Measurements from ENCODE around the gene VTI1A. TPM values are rescaled to one million over a fixed set of nuclear protein-coding genes. Genes with fewer than 3 reads are reported as not detected.
A peak's percentile ranks its signal among the peaks of the same experiment; 100 is the strongest.

Gene VTI1A
- total RNA-seq, 6 donors from 2014 or later = 29.5 to 247 (median 43.0) TPM

GRCh38 chr10:112849546-112849945, 402.5 kb downstream of the VTI1A start:
- Histone ChIP-seq H3K4me1 (peaks cover 0 to 7% (median 2%) of the 10 kb centered on the region in 4 donors), H3K36me3 (no peaks in the 10 kb centered on the region), H3K4me3 (no peak overlapping the region), H3K9me3 (peaks cover 11 to 20% (median 12%) of the 10 kb centered on the region in 4 donors), H3K27ac (no peak overlapping the region), H3K27me3 (no peaks in the 10 kb centered on the region)
- WGBS, 2 donors = 95 to 100% methylated on average over 4 to 6 of the region's 6 CpGs
- TF ChIP-seq POLR2AphosphoS5 (IDR thresholded peaks at IDR 0.05) (no peak), POLR2A (IDR thresholded peaks at IDR 0.05) (no peak), CTCF (IDR thresholded peaks at IDR 0.05) (no peak), EP300 (IDR thresholded peaks at IDR 0.05) (no peak)
- ATAC-seq (ENCODE audit: low FRiP score in 2 of 2) (no peak), DNase-seq (no peak)

GRCh38 chr10:112851181-112851580, 404.2 kb downstream of the VTI1A start:
- Histone ChIP-seq H3K4me3 (no peak overlapping the region), H3K4me1 (peaks cover 0 to 7% (median 2%) of the 10 kb centered on the region in 4 donors), H3K9me3 (peaks cover 11 to 20% (median 12%) of the 10 kb centered on the region in 4 donors), H3K27me3 (no peaks in the 10 kb centered on the region), H3K36me3 (no peaks in the 10 kb centered on the region), H3K27ac (no peak overlapping the region)
- ATAC-seq (ENCODE audit: low FRiP score in 2 of 2) = no peak
- TF ChIP-seq EP300 (IDR thresholded peaks at IDR 0.05) = no peak
- no peak for TF ChIP-seq CTCF (IDR thresholded peaks at IDR 0.05)
- TF ChIP-seq POLR2AphosphoS5 (IDR thresholded peaks at IDR 0.05) = no peak
- TF ChIP-seq POLR2A (IDR thresholded peaks at IDR 0.05) = no peak
- no peak for DNase-seq
- WGBS, 2 donors = 76 to 91% methylated on average over 4 of the region's 4 CpGs

- 51 to 58% methylated on average over 3 of the region's 3 CpGs for WGBS, 2 donors
- Histone ChIP-seq H3K9me3 (peaks cover 11 to 17% (median 12%) of the 10 kb centered on the region in 4 donors), H3K27ac (no peak overlapping the region), H3K4me3 (no peak overlapping the region), H3K27me3 (no peaks in the 10 kb centered on the region), H3K4me1 (peaks cover 0 to 7% (median 2%) of the 10 kb centered on the region in 4 donors), H3K36me3 (no peaks in the 10 kb centered on the region)
- no peak for DNase-seq
- TF ChIP-seq POLR2A (IDR thresholded peaks at IDR 0.05) (no peak), CTCF (IDR thresholded peaks at IDR 0.05) (no peak), EP300 (IDR thresholded peaks at IDR 0.05) (no peak), POLR2AphosphoS5 (IDR thresholded peaks at IDR 0.05) (no peak)
- ATAC-seq (ENCODE audit: low FRiP score in 2 of 2) = no peak
Measured at GRCh38 chr10:112851588-112852211, 404.7 kb downstream of the VTI1A start.

GRCh38 chr10:112852306-112852705, 405.3 kb downstream of the VTI1A start:
- no peak overlapping the region for H3K27ac ChIP-seq
- DNase-seq = peak in 1 of 2 donors; percentile 48

More at GRCh38 chr10:112852306-112852705, 405.3 kb downstream of the VTI1A start:
- peak; percentile 72 to 80 for ATAC-seq (ENCODE audit: low FRiP score in 2 of 2)
- peaks cover 5 to 11% (median 7%) of the 10 kb centered on the region in 4 donors for H3K9me3 ChIP-seq
- TF ChIP-seq CTCF (IDR thresholded peaks at IDR 0.05) = no peak
- peak in 1 of 2 donors; percentile 21 for TF ChIP-seq POLR2AphosphoS5 (IDR thresholded peaks at IDR 0.05)
- TF ChIP-seq EP300 (IDR thresholded peaks at IDR 0.05) = no peak
- TF ChIP-seq POLR2A (IDR thresholded peaks at IDR 0.05) = no peak
- H3K4me1 ChIP-seq = peaks cover 0 to 7% (median 2%) of the 10 kb centered on the region in 4 donors
- no peak overlapping the region for H3K4me3 ChIP-seq
- no peaks in the 10 kb centered on the region for H3K36me3 ChIP-seq
- WGBS, 2 donors = 53 to 74% methylated on average over 3 to 4 of the region's 4 CpGs
- no peaks in the 10 kb centered on the region for H3K27me3 ChIP-seq

Measured in upper lobe of left lung (tissue), 6 donors.